WI38 (cell line): ENCODE data around the gene TXNRD1.
A peak's percentile ranks its signal among the peaks of the same experiment; 100 is the strongest.

Source experiments
- H3K4me3 ChIP-seq: 2 replicates; pipeline ENCODE4 v1.5.1; 2011; ENCODE audit warnings: low read depth, mild to moderate bottlenecking, control low read depth, low read length
- CTCF ChIP-seq: IDR thresholded peaks from 2 replicates; pipeline ENCODE4 v1.5.1; 2012; ENCODE audit warnings: low read depth, mild to moderate bottlenecking, control low read depth, low read length

TXNRD1 gene

GRCh38 chr12:104273503-104273902 is 57.9 kb downstream of the TXNRD1 start:
- TF ChIP-seq CTCF, result no peak
- no peak overlapping the region for H3K4me3 ChIP-seq

GRCh38 chr12:104274811-104275210 is 59.2 kb downstream of the TXNRD1 start:
- no peak overlapping the region for H3K4me3 ChIP-seq
- no peak for TF ChIP-seq CTCF

GRCh38 chr12:104275689-104276088 is 60.1 kb downstream of the TXNRD1 start:
- H3K4me3 ChIP-seq, result no peak overlapping the region
- TF ChIP-seq CTCF, result no peak

- no peak overlapping the region for H3K4me3 ChIP-seq
- no peak for TF ChIP-seq CTCF
These were observed 60.9 kb downstream of the TXNRD1 start for GRCh38 chr12:104276273-104277131.

GRCh38 chr12:104279164-104279563 is 63.6 kb downstream of the TXNRD1 start:
- no peak for TF ChIP-seq CTCF

GRCh38 chr12:104280111-104280510 is 64.5 kb downstream of the TXNRD1 start:
- TF ChIP-seq CTCF, result no peak
- peak overlapping the region; percentile 54 for H3K4me3 ChIP-seq

More at GRCh38 chr12:104279164-104279563, 63.6 kb downstream of the TXNRD1 start:
- peak overlapping the region; percentile 50 for H3K4me3 ChIP-seq

GRCh38 chr12:104280717-104281458 is 65.3 kb downstream of the TXNRD1 start:
- peak overlapping the region; percentile 54 for H3K4me3 ChIP-seq
- no peak for TF ChIP-seq CTCF
